T-cell (primary cell): Measurements from ENCODE around the gene PATJ. TPM values are rescaled to one million over a fixed set of nuclear protein-coding genes. Genes with fewer than 3 reads are reported as not detected.
"Not testable (repeated sequence)": the region's sequence is repeated elsewhere in the genome, so short reads cannot be mapped to it uniquely, and the experiment has no call there.

ENCODE experiments used
- ATAC-seq, 4 experiments: fragments of 200-7000 bp in 3 of 4; fragments of 150-1000 bp in 1 of 4; cut with Tn5 transposase; replicated peaks in 1 of 4; 1 replicate in 3 of 4; 2 replicates in 1 of 4; pipeline ENCODE4 v1.10.0; 2021; ENCODE audit warnings: moderate library complexity in 3 of 4, mild to moderate bottlenecking in 2 of 4, moderate number of reproducible peaks in 1 of 4
- CTCF ChIA-PET, 2 donors: fragments of 300-600 bp; sonication (Branson Sonifier 250); formaldehyde crosslinking; loops; one replicate each; lab custom pipeline; 2022; ENCODE audit warnings: antibody characterized with exemption in 2 of 2; lab: Charles Lee
- POLR2A ChIA-PET, 2 donors: fragments of 300-600 bp; sonication (Branson Sonifier 250); formaldehyde crosslinking; loops; one replicate each; lab custom pipeline; 2022; ENCODE audit warnings: antibody characterized with exemption in 2 of 2; lab: Charles Lee
- DNase-seq, 35 experiments: peaks; one replicate each; pipeline versions ENCODE4 v3.0.0 to v3.0.0-alpha.2; 2013 to 2023
- H3K27ac ChIP-seq: one replicate; pipeline ENCODE4 v1.5.1; 2013; ENCODE audit warnings: low read length
- H3K27me3 ChIP-seq, 2 experiments: replicated peaks in 1 of 2; 1 replicate in 1 of 2; 2 replicates in 1 of 2; pipeline versions ENCODE4 v1.6.1 to v1.7.0; 2013; ENCODE audit warnings: low read length in 1 of 2, mixed read lengths in 1 of 2; ENCODE audit not compliant: control insufficient read depth in 2 of 2, insufficient read depth in 2 of 2; ENCODE audit errors: extremely low read depth in 1 of 2
- H3K36me3 ChIP-seq, 2 donors: 1 replicate in 1 of 2; 2 replicates in 1 of 2; pipeline versions ENCODE4 v1.6.1 to v1.7.0; 2013; ENCODE audit warnings: low read length in 1 of 2; ENCODE audit not compliant: control insufficient read depth in 2 of 2, insufficient read depth in 1 of 2; ENCODE audit errors: extremely low read depth in 1 of 2
- H3K4me1 ChIP-seq, 2 experiments: 1 replicate in 1 of 2; 2 replicates in 1 of 2; pipeline versions ENCODE4 v1.6.1 to v1.7.0; 2013; ENCODE audit warnings: low read length in 2 of 2, mixed read lengths in 1 of 2; ENCODE audit not compliant: insufficient read depth in 2 of 2, control insufficient read depth in 1 of 2; ENCODE audit errors: extremely low read depth in 1 of 2
- H3K4me3 ChIP-seq, 2 donors: 1 replicate in 1 of 2; 2 replicates in 1 of 2; pipeline versions ENCODE4 v1.5.1 to v1.7.0; 2013; ENCODE audit warnings: mild to moderate bottlenecking in 2 of 2, low read length in 1 of 2, moderate library complexity in 1 of 2; ENCODE audit not compliant: control insufficient read depth in 1 of 2; ENCODE audit errors: extremely low read depth in 1 of 2
- H3K9me3 ChIP-seq: 2 replicates; pipeline ENCODE4 v1.7.0; 2013
- H3K27ac Mint-ChIP-seq, 2 donors: one replicate each; pipeline ENCODE4 v1.8.0; 2020 to 2021; ENCODE audit warnings: mild to moderate bottlenecking in 2 of 2, mixed read lengths in 2 of 2
- H3K27me3 Mint-ChIP-seq, 2 donors: one replicate each; pipeline ENCODE4 v1.8.0; 2021 to 2022; ENCODE audit warnings: mixed read lengths in 2 of 2
- H3K36me3 Mint-ChIP-seq: one replicate; pipeline ENCODE4 v1.8.0; 2021; ENCODE audit warnings: mixed read lengths
- H3K4me1 Mint-ChIP-seq, 3 donors: one replicate each; pipeline ENCODE4 v1.8.0; 2020 to 2022; ENCODE audit warnings: mixed read lengths in 3 of 3, mild to moderate bottlenecking in 1 of 3
- H3K4me3 Mint-ChIP-seq, 3 donors: one replicate each; pipeline ENCODE4 v1.8.0; 2020 to 2022; ENCODE audit warnings: mild to moderate bottlenecking in 3 of 3, mixed read lengths in 3 of 3, moderate library complexity in 3 of 3
- H3K9me3 Mint-ChIP-seq, 3 donors: one replicate each; pipeline ENCODE4 v1.8.0; 2020 to 2022; ENCODE audit warnings: mixed read lengths in 3 of 3
- WGBS: methylation state at CpG from one replicate; pipeline ENCODE4 v1.1.5; 2013; ENCODE audit warnings: missing lambda C conversion rate; ENCODE audit not compliant: insufficient coverage; 5-methylcytosine and 5-hydroxymethylcytosine counted together
- total RNA-seq, 35 experiments: library from RNA in 6 of 35; stranded (reverse) in 6 of 35; fragments of 120-200 nt in 1 of 35; gene quantifications; one replicate each; pipeline versions ENCODE4 v1.2.1 to v1.2.4 and lab custom pipeline; 2013 to 2026

PATJ gene
- total RNA-seq, 5 donors from 2014 or later (not counting 1 experiment from before 2014, with no cell fraction given), result 31.3 to 65.3 (median 35.7) TPM

DNA sequence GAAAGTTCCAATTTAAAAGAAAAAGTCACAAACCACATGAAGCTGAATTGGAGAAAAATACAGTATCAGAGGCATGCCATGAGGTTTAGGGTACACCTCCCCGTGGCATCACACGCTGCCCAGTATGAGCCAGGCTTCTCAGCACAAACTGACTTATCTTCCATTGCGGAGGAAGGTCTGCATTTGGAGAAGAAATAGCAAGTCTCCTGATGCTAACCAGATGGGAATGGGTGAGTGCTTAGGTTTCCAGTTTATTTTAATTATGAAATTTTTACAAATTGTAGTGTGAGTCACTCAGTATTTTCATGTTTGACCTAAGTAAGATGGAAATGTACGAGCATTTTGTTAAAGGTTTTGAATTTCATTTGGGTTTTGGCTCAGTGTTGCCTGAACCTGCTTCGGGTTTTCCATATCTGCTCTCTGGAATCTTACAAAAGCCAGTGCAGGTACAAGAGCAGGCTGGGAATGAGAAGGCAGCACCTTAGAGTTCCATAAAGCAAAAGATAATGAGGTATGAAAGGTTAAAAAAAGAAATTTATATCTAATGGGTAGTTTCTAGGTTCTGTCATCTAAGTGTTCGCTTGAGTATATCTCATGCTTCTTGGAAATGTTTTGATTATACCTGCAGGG, 213.9 kb downstream of the PATJ start:
- no peak for DNase-seq
- Histone ChIP-seq H3K27me3 (no peaks in the 10 kb centered on the region), H3K36me3 (no peaks in the 10 kb centered on the region), H3K9me3 (no peaks in the 10 kb centered on the region), H3K27ac (no peak overlapping the region), H3K4me3 (no peak overlapping the region), H3K4me1 (no peaks in the 10 kb centered on the region)
- Mint-ChIP-seq H3K9me3 (no peaks in the 10 kb centered on the region), H3K36me3 (peaks cover 23% of the 10 kb centered on the region), H3K27ac (no peak overlapping the region), H3K4me3 (no peak overlapping the region), H3K4me1 (peaks cover 0 to 6% (median 0%) of the 10 kb centered on the region in 3 donors), H3K27me3 (no peaks in the 10 kb centered on the region)
- no peak for ATAC-seq
- POLR2A ChIA-PET, result no interaction called here
- WGBS, result 88% methylated on average over 1 of the region's 6 CpGs
- CTCF ChIA-PET, result interaction anchor here in 1 of 2 donors (0.6 kb wide), 1 partner anchor 96 kb away, joined by 3 read pairs; no protein-coding TSS in a partner anchor

GRCh38 chr1:61956784-61957183, 214.5 kb downstream of the PATJ start:
- H3K4me1 ChIP-seq, result no peaks in the 10 kb centered on the region
- H3K27ac Mint-ChIP-seq, result no peak overlapping the region
- H3K4me3 ChIP-seq, result no peak overlapping the region
- peaks cover 25% of the 10 kb centered on the region for H3K36me3 Mint-ChIP-seq
- H3K27me3 ChIP-seq, result no peaks in the 10 kb centered on the region
- POLR2A ChIA-PET, result no interaction called here
- H3K27me3 Mint-ChIP-seq, result no peaks in the 10 kb centered on the region
- no peak overlapping the region for H3K27ac ChIP-seq
- no peaks in the 10 kb centered on the region for H3K9me3 Mint-ChIP-seq
- ATAC-seq (no peak), DNase-seq (no peak)
- H3K4me3 Mint-ChIP-seq, result no peak overlapping the region
- WGBS, result 83% methylated on average over 1 of the region's 2 CpGs
- peaks cover 0 to 6% (median 0%) of the 10 kb centered on the region in 3 donors for H3K4me1 Mint-ChIP-seq
- CTCF ChIA-PET, result no interaction called here
- no peaks in the 10 kb centered on the region for H3K36me3 ChIP-seq
- H3K9me3 ChIP-seq, result no peaks in the 10 kb centered on the region

DNA sequence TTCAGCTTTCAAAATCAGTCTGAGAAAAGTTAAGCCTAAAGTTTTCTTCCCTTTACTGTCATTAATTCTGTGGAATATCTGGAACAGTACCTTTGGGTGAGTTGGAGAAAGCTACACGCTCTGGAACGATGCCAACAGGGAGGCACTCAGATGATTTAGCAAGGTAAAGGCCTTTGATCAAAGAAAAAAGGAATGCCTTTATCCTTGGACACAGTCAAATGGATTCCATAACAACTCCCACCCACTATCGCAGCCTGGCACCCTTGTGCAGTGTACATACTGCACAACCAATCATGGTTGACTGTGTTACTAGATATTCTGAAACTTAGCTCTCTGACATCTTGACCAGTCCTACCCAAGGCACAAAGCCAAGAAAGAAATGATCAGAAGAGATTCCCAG, 218.7 kb downstream of the PATJ start:
- no CpG with 5 or more reads among the region's 3 CpGs for WGBS
- DNase-seq (no peak), ATAC-seq (no peak)
- Histone ChIP-seq H3K27me3 (no peaks in the 10 kb centered on the region), H3K9me3 (no peaks in the 10 kb centered on the region), H3K27ac (no peak overlapping the region), H3K4me3 (no peak overlapping the region), H3K4me1 (no peaks in the 10 kb centered on the region), H3K36me3 (no peaks in the 10 kb centered on the region)
- Mint-ChIP-seq H3K27ac (no peak overlapping the region), H3K4me1 (no peaks in the 10 kb centered on the region), H3K9me3 (no peaks in the 10 kb centered on the region), H3K36me3 (peaks cover 27% of the 10 kb centered on the region), H3K27me3 (no peaks in the 10 kb centered on the region), H3K4me3 (no peak overlapping the region)
- CTCF ChIA-PET, result no interaction called here
- POLR2A ChIA-PET, result no interaction called here

- ChIA-PET POLR2A (interaction anchor here in 1 of 2 donors (0.7 kb wide), 1 partner anchor 143 kb away, joined by 6 read pairs; no protein-coding TSS in a partner anchor), CTCF (interaction anchor here in 1 of 2 donors (0.6 kb wide), 1 partner anchor 121 kb away, joined by 3 read pairs; no protein-coding TSS in a partner anchor)
- DNase-seq, result no peak
- Mint-ChIP-seq H3K4me1 (no peaks in the 10 kb centered on the region), H3K4me3 (no peak overlapping the region), H3K27ac (no peak overlapping the region), H3K36me3 (peaks cover 22% of the 10 kb centered on the region), H3K27me3 (no peaks in the 10 kb centered on the region), H3K9me3 (no peaks in the 10 kb centered on the region)
- Histone ChIP-seq H3K4me1 (no peaks in the 10 kb centered on the region), H3K4me3 (no peak overlapping the region), H3K36me3 (no peaks in the 10 kb centered on the region), H3K27ac (no peak overlapping the region), H3K9me3 (no peaks in the 10 kb centered on the region), H3K27me3 (no peaks in the 10 kb centered on the region)
- WGBS, result no CpG with 5 or more reads among the region's 3 CpGs
- ATAC-seq, result no peak
Measured at GRCh38 chr1:61962631-61963030, 220.4 kb downstream of the PATJ start.

DNA sequence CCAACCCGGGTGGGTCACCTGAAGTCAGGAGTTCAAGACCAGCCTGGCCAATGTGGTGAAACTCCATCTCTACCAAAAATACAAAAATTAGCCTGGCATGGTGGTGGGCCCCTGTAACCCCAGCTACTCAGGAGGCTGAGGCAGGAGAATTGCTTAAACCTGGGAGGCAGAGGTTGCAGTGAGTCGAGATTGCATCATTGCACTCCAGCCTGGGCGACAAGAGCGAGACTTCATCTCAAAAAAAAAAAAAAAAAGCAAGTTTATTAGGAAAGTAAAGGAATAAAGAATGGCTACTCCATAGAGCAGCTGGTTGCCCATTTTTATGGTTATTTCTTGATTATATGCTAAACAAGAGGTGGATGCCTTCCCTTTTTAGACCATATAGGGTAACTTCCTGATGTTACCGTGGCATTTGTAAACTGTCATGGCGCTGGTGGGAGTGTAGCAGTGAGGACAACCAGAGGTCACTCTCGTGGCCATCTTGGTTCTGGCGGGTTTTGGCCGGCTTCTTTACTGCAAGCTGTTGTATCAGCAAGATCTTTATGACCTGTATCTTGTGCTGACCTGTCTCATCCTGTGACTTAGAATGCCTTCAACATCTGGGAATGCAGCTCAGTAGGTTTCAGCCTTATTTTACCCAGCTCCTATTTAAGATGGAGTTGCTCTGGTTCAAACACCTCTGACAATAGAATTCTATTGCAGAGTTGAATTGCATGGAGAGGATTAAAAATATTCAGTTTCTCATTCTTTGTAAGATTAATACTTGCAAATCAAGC, 224.4 kb downstream of the PATJ start:
- H3K4me3 ChIP-seq, CTCF ChIA-PET, POLR2A ChIA-PET, H3K4me3 Mint-ChIP-seq, H3K27me3 Mint-ChIP-seq, H3K27ac ChIP-seq, ATAC-seq, H3K27ac Mint-ChIP-seq, H3K4me1 ChIP-seq, H3K9me3 Mint-ChIP-seq, H3K4me1 Mint-ChIP-seq, H3K9me3 ChIP-seq, DNase-seq, H3K27me3 ChIP-seq, H3K36me3 ChIP-seq: not testable (repeated sequence)
- peaks cover 25% of the 10 kb centered on the region for H3K36me3 Mint-ChIP-seq
- WGBS, result 89% methylated on average over 3 of the region's 9 CpGs

- peaks cover 0 to 8% (median 2%) of the 10 kb centered on the region in 3 donors for H3K4me1 Mint-ChIP-seq
- ChIA-PET POLR2A (no interaction called here), CTCF (no interaction called here)
- H3K27ac ChIP-seq, result no peak overlapping the region
- H3K36me3 ChIP-seq, result no peaks in the 10 kb centered on the region
- ATAC-seq (no peak), DNase-seq (no peak)
- peaks cover 0 to 5% (median 0%) of the 10 kb centered on the region in 3 donors for H3K9me3 Mint-ChIP-seq
- no peak overlapping the region for H3K4me3 Mint-ChIP-seq
- peaks cover 17% of the 10 kb centered on the region for H3K36me3 Mint-ChIP-seq
- H3K27ac Mint-ChIP-seq, result no peak overlapping the region
- H3K9me3 ChIP-seq, result no peaks in the 10 kb centered on the region
- H3K4me3 ChIP-seq, result no peak overlapping the region
- no peaks in the 10 kb centered on the region for H3K27me3 ChIP-seq
- no peaks in the 10 kb centered on the region for H3K27me3 Mint-ChIP-seq
- no CpG with 5 or more reads among the region's 3 CpGs for WGBS
- H3K4me1 ChIP-seq, result no peaks in the 10 kb centered on the region
Measured at GRCh38 chr1:61967750-61968149, 225.5 kb downstream of the PATJ start.
